A673 (cell line): ENCODE measurements around the gene PPARA.

ENCODE experiments used
- CTCF ChIP-seq: fragments of 300-800, 200-600 bp; sonication (generic); conservative IDR thresholded peaks from 2 replicates; pipeline ENCODE4 v1.5.1; 2017; ENCODE audit warnings: low read depth, mild to moderate bottlenecking, antibody characterized with exemption, low read length, moderate library complexity, mixed read lengths
- EZH2 ChIP-seq: fragments of 200-600 bp; sonication (generic); IDR thresholded peaks from 2 replicates; pipeline ENCODE4 v1.6.1; 2017; ENCODE audit warnings: borderline replicate concordance, low read depth, mild to moderate bottlenecking, mixed read lengths, antibody characterized with exemption, low read length; ENCODE audit not compliant: poor library complexity, severe bottlenecking

- TF ChIP-seq CTCF (no peak), EZH2 (no peak)
Observed at GRCh38 chr22:46145896-46146295, 4.4 kb upstream of the PPARA start.
